Measurements from ENCODE around the gene PCDH9.

DNA sequence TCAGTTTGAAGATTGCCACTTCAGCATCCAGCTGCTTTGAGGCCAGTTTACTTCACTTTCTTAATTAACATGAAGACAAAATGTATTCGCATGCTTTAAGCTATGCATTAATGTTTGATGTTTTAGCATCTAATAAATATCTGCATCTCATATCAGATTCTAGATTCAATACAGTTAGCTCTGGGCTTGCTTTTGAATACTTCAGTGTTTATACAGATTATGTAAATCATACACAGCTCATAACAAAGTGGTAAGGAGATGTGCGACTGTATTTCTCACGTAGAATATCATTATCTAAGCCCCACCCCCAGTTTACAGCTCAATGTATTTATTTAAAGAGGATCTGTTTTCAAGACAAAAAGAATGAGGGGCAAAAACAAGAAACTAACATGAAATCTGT is 770.5 kb downstream of the PCDH9 start:
- TF ChIP-seq CTCF (IDR thresholded peaks at IDR 0.05) (no peak), POLR2A (IDR thresholded peaks at IDR 0.05) (no peak)

Measured in right lobe of liver (tissue), 4 donors.